Keratinocyte (primary cell): Measurements from ENCODE around the gene PEPD. TPM values are rescaled to one million over a fixed set of nuclear protein-coding genes. Genes with fewer than 3 reads are reported as not detected.

Experiments used
- DNase-seq: peaks from one replicate; pipeline ENCODE4 v3.0.0-alpha.2; 2011; ENCODE audit warnings: low read depth, missing footprints, low spot score
- FAIRE-seq: peaks from 2 replicates; lab custom pipeline; 2011; peaks lifted over from hg19 to GRCh38; lab: Jason Lieb, UNC
- H2AFZ ChIP-seq: 2 replicates; pipeline ENCODE4 v1.6.0; 2012; ENCODE audit warnings: low read length, control low read depth, inconsistent platforms; ENCODE audit not compliant: control insufficient read depth
- H3K27ac ChIP-seq: 2 replicates; pipeline ENCODE4 v1.5.1; 2011; ENCODE audit warnings: low read length; ENCODE audit not compliant: control insufficient read depth, insufficient read depth
- H3K27me3 ChIP-seq: 3 replicates; pipeline ENCODE4 v1.6.0; 2011; ENCODE audit warnings: low read length; ENCODE audit not compliant: control insufficient read depth, insufficient read depth; ENCODE audit errors: extremely low read depth
- H3K36me3 ChIP-seq, 2 experiments: 2 replicates in 1 of 2; 3 replicates in 1 of 2; pipeline ENCODE4 v1.5.1; 2011; ENCODE audit warnings: low read length in 2 of 2, mild to moderate bottlenecking in 1 of 2; ENCODE audit not compliant: control insufficient read depth in 2 of 2, insufficient read depth in 2 of 2; ENCODE audit errors: extremely low read depth in 1 of 2
- H3K4me1 ChIP-seq: 3 replicates; pipeline ENCODE4 v1.5.1; 2011; ENCODE audit warnings: low read length; ENCODE audit not compliant: control insufficient read depth, insufficient read depth; ENCODE audit errors: extremely low read depth
- H3K4me2 ChIP-seq: 3 replicates; pipeline ENCODE4 v1.6.0; 2011; ENCODE audit warnings: low read depth, low read length; ENCODE audit not compliant: control insufficient read depth, insufficient read depth; ENCODE audit errors: extremely low read depth
- H3K4me3 ChIP-seq, 3 experiments: fragments of 200-600 bp in 1 of 3; sonication (generic) in 1 of 3; 2 replicates in 2 of 3; 3 replicates in 1 of 3; pipeline ENCODE4 v1.5.1; 2011 to 2016; ENCODE audit warnings: low read length in 3 of 3, mild to moderate bottlenecking in 3 of 3, control low read depth in 2 of 3, inconsistent platforms in 1 of 3, low read depth in 1 of 3, mixed read lengths in 1 of 3, mixed run types in 1 of 3, moderate library complexity in 1 of 3; ENCODE audit not compliant: control insufficient read depth in 2 of 3, insufficient read depth in 2 of 3; ENCODE audit errors: extremely low read depth in 1 of 3
- H3K79me2 ChIP-seq: 2 replicates; pipeline ENCODE4 v1.6.0; 2012; ENCODE audit warnings: low read length; ENCODE audit not compliant: control insufficient read depth, insufficient read depth
- H3K9ac ChIP-seq: 3 replicates; pipeline ENCODE4 v1.6.0; 2011; ENCODE audit warnings: low read length; ENCODE audit not compliant: control insufficient read depth, insufficient read depth; ENCODE audit errors: extremely low read depth
- H3K9me1 ChIP-seq: 3 replicates; pipeline ENCODE4 v1.6.0; 2011; ENCODE audit warnings: low read length; ENCODE audit not compliant: control insufficient read depth, insufficient read depth; ENCODE audit errors: extremely low read depth
- H3K9me3 ChIP-seq: 2 replicates; pipeline ENCODE4 v1.5.1; 2012; ENCODE audit warnings: low read depth, low read length; ENCODE audit not compliant: control insufficient read depth
- H4K20me1 ChIP-seq: 3 replicates; pipeline ENCODE4 v1.6.0; 2011; ENCODE audit warnings: low read length; ENCODE audit not compliant: control insufficient read depth, insufficient read depth; ENCODE audit errors: extremely low read depth
- CTCF ChIP-seq, 3 experiments: IDR thresholded peaks in 1 of 3; conservative IDR thresholded peaks in 1 of 3; optimal IDR thresholded peaks in 1 of 3; 2 replicates in 2 of 3; 3 replicates in 1 of 3; pipeline versions ENCODE3 to v1.5.1; 2011; ENCODE audit warnings: low read length in 3 of 3, mild to moderate bottlenecking in 3 of 3, moderate library complexity in 2 of 3, control low read depth in 1 of 3, inconsistent platforms in 1 of 3; ENCODE audit not compliant: insufficient read depth in 2 of 3; ENCODE audit errors: extremely low read depth in 1 of 3
- EZH2 ChIP-seq: IDR thresholded peaks from one replicate; pipeline ENCODE4 v1.6.1; 2012; ENCODE audit warnings: inconsistent platforms, mild to moderate bottlenecking, low read length, moderate library complexity
- dilution Hi-C: fragments of 300-500 bp; cut with MboI; formaldehyde crosslinking; loops from one replicate; pipeline ENCODE4 v1.7.0; 2020; ENCODE audit warnings: low sequenced_read_pairs; ENCODE audit not compliant: extremely low pct_ligation_motif_present
- polyA plus RNA-seq, 5 experiments: library from polyadenylated mRNA; depleted of rRNA in 3 of 5; stranded (reverse) in 3 of 5; stranded (forward) in 1 of 5; unstranded in 1 of 5; fragments of >200 nt; gene quantifications; 1 replicate in 1 of 5; 2 replicates in 3 of 5; 3 replicates in 1 of 5; pipeline versions ENCODE4 v1.2.1 to v1.2.3, GENCODE V29; 2011 to 2012; ENCODE audit warnings: missing spikeins in 2 of 5, low read depth in 1 of 5, low replicate concordance in 1 of 5

PEPD gene
- polyA plus RNA-seq, 1 donor (not counting 4 experiments of a cell fraction or from before 2014, with no cell fraction given): 36.9 TPM

DNA sequence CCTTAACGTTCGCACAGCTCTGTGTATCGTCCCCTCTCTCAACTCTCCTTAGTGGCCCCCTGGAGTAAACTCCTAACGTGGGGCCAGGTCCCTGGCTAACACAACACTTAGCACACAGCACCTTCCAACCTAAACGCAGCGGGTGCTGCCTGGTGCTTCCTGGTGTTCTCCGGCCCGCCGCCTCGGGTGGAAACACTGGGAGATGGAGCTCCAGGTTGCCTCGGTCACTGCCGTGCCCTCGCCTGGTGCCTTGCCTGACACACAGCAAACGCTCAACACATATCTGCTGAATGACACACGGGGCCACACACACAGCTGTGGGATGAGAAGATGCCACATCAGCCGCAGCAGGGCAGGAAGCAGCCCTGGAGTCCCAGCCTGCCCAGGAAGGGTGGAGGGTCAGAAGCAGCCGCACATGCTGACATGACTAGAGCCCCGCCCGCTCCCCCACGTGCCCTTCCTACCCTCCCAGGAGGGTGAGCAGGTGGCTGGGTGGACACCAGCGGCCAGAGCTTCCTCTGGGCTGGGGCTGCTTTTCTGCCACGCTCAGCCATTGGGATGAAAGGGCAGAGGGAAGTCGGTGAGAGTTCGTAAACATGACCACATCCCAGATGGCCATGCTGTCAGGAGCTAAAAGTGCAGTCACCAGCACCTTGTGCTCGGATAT is 6.6 kb downstream of the PEPD start:
- Histone ChIP-seq H3K27me3 (no peaks in the 10 kb centered on the region), H3K9ac (no peak overlapping the region), H3K27ac (no peak overlapping the region), H3K4me2 (no peak overlapping the region), H4K20me1 (no peaks in the 10 kb centered on the region), H3K4me3 (no peak overlapping the region), H3K9me3 (no peaks in the 10 kb centered on the region), H3K36me3 (peaks cover 0 to 4% of the 10 kb centered on the region in 2 experiments), H2AFZ (no peak overlapping the region), H3K9me1 (no peaks in the 10 kb centered on the region), H3K79me2 (no peaks in the 10 kb centered on the region), H3K4me1 (no peaks in the 10 kb centered on the region)
- dilution Hi-C loops: no loop called here
- FAIRE-seq: no peak
- no peak for DNase-seq
- TF ChIP-seq CTCF (optimal IDR thresholded peaks at IDR 0.05 in 1 of 3, IDR thresholded peaks at IDR 0.05 in 1 of 3, conservative IDR thresholded peaks at IDR 0.05 in 1 of 3; ENCODE audit: extremely low read depth in 1 of 3, insufficient read depth in 2 of 3, low read length in 3 of 3): no peak
- TF ChIP-seq EZH2: no peak

- Histone ChIP-seq H4K20me1 (no peaks in the 10 kb centered on the region), H3K9me3 (no peaks in the 10 kb centered on the region), H3K79me2 (no peaks in the 10 kb centered on the region), H3K27ac (no peak overlapping the region), H3K36me3 (peaks cover 0 to 4% of the 10 kb centered on the region in 2 experiments), H3K9me1 (no peaks in the 10 kb centered on the region), H3K27me3 (no peaks in the 10 kb centered on the region), H2AFZ (no peak overlapping the region), H3K9ac (no peak overlapping the region), H3K4me3 (no peak overlapping the region), H3K4me2 (no peak overlapping the region), H3K4me1 (no peaks in the 10 kb centered on the region)
- DNase-seq: no peak
- TF ChIP-seq EZH2 (no peak), CTCF (optimal IDR thresholded peaks at IDR 0.05 in 1 of 3, IDR thresholded peaks at IDR 0.05 in 1 of 3, conservative IDR thresholded peaks at IDR 0.05 in 1 of 3; ENCODE audit: extremely low read depth in 1 of 3, insufficient read depth in 2 of 3, low read length in 3 of 3) (no peak)
- FAIRE-seq: no peak
- dilution Hi-C loops: no loop called here
Observed at GRCh38 chr19:33513424-33513823, 8.2 kb downstream of the PEPD start.
